ENCODE measurements around the gene ISG15. TPM values are rescaled to one million over a fixed set of nuclear protein-coding genes. Genes with fewer than 3 reads are reported as not detected.
A peak's percentile ranks its signal among the peaks of the same experiment; 100 is the strongest.

ISG15 gene
- total and polyA plus RNA-seq, 9 of the 15 experiments (the other 6 are each of a cell fraction or from before 2014, with no cell fraction given) = 0.40 to 58.3 (median 12.2) TPM

GRCh38 chr1:1025730-1026129 lies 12.4 kb downstream of the ISG15 start:
- no peak for FAIRE-seq
- H3K4me1 ChIP-seq (replicated peaks in 1 of 2; ENCODE audit: control insufficient read depth in 2 of 2, insufficient read depth in 2 of 2, low read length in 2 of 2) = peaks cover 29 to 73% of the 10 kb centered on the region in 2 experiments
- no peak overlapping the region for H3K4me3 ChIP-seq
- H3K79me2 ChIP-seq (ENCODE audit: control insufficient read depth, insufficient read depth, low read length) = peaks cover 34% of the 10 kb centered on the region
- BruUV-seq (replicated peaks) = no TSS peak
- in situ Hi-C loops (cut with MboI) (no loop called here), intact Hi-C loops (cut with micrococcal nuclease) (no loop called here)
- H3K9ac ChIP-seq (ENCODE audit: insufficient read depth in 1 of 2, low read depth in 2 of 2, low read length in 2 of 2) = no peak overlapping the region
- H3K9me3 ChIP-seq (replicated peaks; ENCODE audit: control insufficient read depth, insufficient read depth, low read depth, low read length) = no peaks in the 10 kb centered on the region
- ATAC-seq = no peak
- WGBS (ENCODE audit: insufficient coverage, low coverage, missing lambda C conversion rate) = 88% methylated on average over 5 of the region's 10 CpGs
- H3K27ac ChIP-seq (ENCODE audit: extremely low read depth, low read depth, low read length) = no peak overlapping the region
- CTCF ChIA-PET (ENCODE audit: low intra/inter-chr PET ratio) = interaction anchor here (1.2 kb wide), 1 partner anchor 42 kb away, joined by 7 read pairs; no protein-coding TSS in a partner anchor
- H3K36me3 ChIP-seq (ENCODE audit: control insufficient read depth, insufficient read depth, low read length) = peaks cover 58% of the 10 kb centered on the region; the same call in 2 of the 3 replicates
- H2AFZ ChIP-seq (ENCODE audit: low read depth, low read length) = no peak overlapping the region
- peak; percentile 59; the same call in 1 of the 2 replicates for TF ChIP-seq ZNF740 (CRISPR knock-in tag; IDR thresholded peaks at IDR 0.05)
- TF ChIP-seq ZNF740 (tag; IDR thresholded peaks at IDR 0.05) = no peak
- no peak for TF ChIP-seq ZNF518B (CRISPR knock-in tag; IDR thresholded peaks at IDR 0.05)
- H3K9me1 ChIP-seq (ENCODE audit: control insufficient read depth, insufficient read depth, low read length) = peaks cover 12% of the 10 kb centered on the region
- H3K4me2 ChIP-seq (ENCODE audit: insufficient read depth, low read length) = no peak overlapping the region
- peaks cover 22% of the 10 kb centered on the region for H4K20me1 ChIP-seq (replicated peaks; ENCODE audit: control insufficient read depth, insufficient read depth, low read length)
- no peak for DNase-seq (ENCODE audit: extremely low read depth in 1 of 4, low spot score in 3 of 4)
- no peaks in the 10 kb centered on the region for H3K27me3 ChIP-seq (ENCODE audit: control insufficient read depth in 2 of 2, insufficient read depth in 2 of 2, low read length in 2 of 2)
- POLR2A ChIA-PET = interaction anchor here (0.7 kb wide), 1 partner anchor 59 kb away, joined by 3 read pairs; the partner anchor contains the start of gene PLEKHN1
